Neural cell (in vitro differentiated cells): Measurements from ENCODE around the gene IGF2BP3. TPM values are rescaled to one million over a fixed set of nuclear protein-coding genes. Genes with fewer than 3 reads are reported as not detected.

Experiments
- H2AFZ ChIP-seq: fragments of 200-600, 300-800 bp; sonication (generic), shearing (Covaris generic); 2 replicates; pipeline ENCODE4 v1.6.0; 2014; ENCODE audit warnings: low read depth, mild to moderate bottlenecking, antibody characterized with exemption, low read length, moderate library complexity
- H3F3A ChIP-seq: fragments of 200-600 bp; shearing (Covaris generic); 2 replicates; pipeline ENCODE4 v1.6.1; 2016; ENCODE audit warnings: mild to moderate bottlenecking, moderate library complexity, mixed read lengths, antibody characterized with exemption, low read length; ENCODE audit not compliant: insufficient read depth, poor library complexity, severe bottlenecking
- H3K27ac ChIP-seq: fragments of 200-600, 300-800 bp; sonication (generic), shearing (Covaris generic); 2 replicates; pipeline ENCODE4 v1.5.1; 2014; ENCODE audit warnings: mild to moderate bottlenecking, low read length, moderate library complexity
- H3K27me3 ChIP-seq: fragments of 300-800, 200-600 bp; sonication (generic), shearing (Covaris generic); 2 replicates; pipeline ENCODE4 v1.6.0; 2014; ENCODE audit warnings: mild to moderate bottlenecking, low read depth, low read length, moderate library complexity; ENCODE audit not compliant: insufficient read depth
- H3K36me3 ChIP-seq: fragments of 300-800, 200-600 bp; sonication (generic), shearing (Covaris generic); 2 replicates; pipeline ENCODE4 v1.5.1; 2014; ENCODE audit warnings: mild to moderate bottlenecking, antibody characterized with exemption, low read length, moderate library complexity; ENCODE audit not compliant: insufficient read depth
- H3K4me2 ChIP-seq: fragments of 300-800, 200-600 bp; sonication (generic), shearing (Covaris generic); 2 replicates; pipeline ENCODE4 v1.6.0; 2014; ENCODE audit warnings: mild to moderate bottlenecking, low read length
- H3K4me3 ChIP-seq: fragments of 300-800, 200-600 bp; sonication (generic), shearing (Covaris generic); 2 replicates; pipeline ENCODE4 v1.5.1; 2014; ENCODE audit warnings: mild to moderate bottlenecking, low read length, moderate library complexity
- H3K79me2 ChIP-seq: fragments of 200-600 bp; shearing (Covaris generic); replicated peaks from 2 replicates; pipeline ENCODE4 v1.6.0; 2014; ENCODE audit warnings: mild to moderate bottlenecking, low read length, moderate library complexity; ENCODE audit not compliant: insufficient read depth
- H3K9ac ChIP-seq: fragments of 300-800, 200-600 bp; sonication (generic), shearing (Covaris generic); 2 replicates; pipeline ENCODE4 v1.6.1; 2016; ENCODE audit warnings: mild to moderate bottlenecking, low read length, mixed read lengths
- H3K9me2 ChIP-seq: fragments of 200-600 bp; shearing (Covaris generic); 2 replicates; pipeline ENCODE4 v1.6.1; 2016; ENCODE audit warnings: mild to moderate bottlenecking, low read length, mixed read lengths; ENCODE audit not compliant: insufficient read depth
- H3K9me3 ChIP-seq: fragments of 200-600, 300-800 bp; sonication (generic), shearing (Covaris generic); 2 replicates; pipeline ENCODE4 v1.6.1; 2016; ENCODE audit warnings: mild to moderate bottlenecking, mixed run types, low read length, moderate library complexity, mixed read lengths
- H4K20me1 ChIP-seq: fragments of 200-600 bp; shearing (Covaris generic); 2 replicates; pipeline ENCODE4 v1.6.1; 2016; ENCODE audit warnings: mild to moderate bottlenecking, mixed run types; ENCODE audit not compliant: insufficient read depth
- EP300 ChIP-seq: fragments of 450-650 bp; conservative IDR thresholded peaks from 2 replicates; pipeline ENCODE4 v1.6.1; 2014; ENCODE audit warnings: antibody characterized with exemption, mild to moderate bottlenecking, moderate library complexity; ENCODE audit not compliant: poor library complexity, severe bottlenecking
- MXI1 ChIP-seq: fragments of 450-650 bp; conservative IDR thresholded peaks from 2 replicates; pipeline ENCODE4 v1.6.1; 2014; ENCODE audit warnings: antibody characterized with exemption, mild to moderate bottlenecking; ENCODE audit not compliant: poor library complexity, severe bottlenecking
- POLR2AphosphoS5 ChIP-seq: IDR thresholded peaks from 2 replicates; pipeline ENCODE4 v1.6.1; 2012
- RAD21 ChIP-seq: fragments of 450-650 bp; conservative IDR thresholded peaks from 2 replicates; pipeline ENCODE4 v1.6.1; 2014; ENCODE audit warnings: antibody characterized with exemption, mild to moderate bottlenecking, moderate library complexity
- REST ChIP-seq: IDR thresholded peaks from 2 replicates; pipeline ENCODE4 v1.6.1; 2012; ENCODE audit warnings: borderline replicate concordance
- SMC3 ChIP-seq: fragments of 450-650 bp; conservative IDR thresholded peaks from 2 replicates; pipeline ENCODE4 v1.6.1; 2014; ENCODE audit warnings: antibody characterized with exemption, mild to moderate bottlenecking, moderate library complexity; ENCODE audit not compliant: poor library complexity
- TAF1 ChIP-seq: IDR thresholded peaks from 2 replicates; pipeline ENCODE4 v1.6.1; 2012; ENCODE audit warnings: low read depth
- polyA plus RNA-seq: library from polyadenylated mRNA; depleted of rRNA; stranded (reverse); fragments of >200 nt; gene quantifications from 2 replicates; pipeline ENCODE4 v1.2.3, GENCODE V29; 2014

The IGF2BP3 gene
- polyA plus RNA-seq, 1 donor from 2014 or later, result 29.6 TPM

GRCh38 chr7:23474094-23474828 lies 4.0 kb upstream of the IGF2BP3 start:
- H3K27me3 ChIP-seq, result no peaks in the 10 kb centered on the region
- H3F3A ChIP-seq, result peaks cover 17% of the 10 kb centered on the region
- peak overlapping the region; percentile 61 for H3K27ac ChIP-seq
- TF ChIP-seq EP300, result peak; percentile 12
- TF ChIP-seq RAD21, result no peak
- TF ChIP-seq SMC3, result peak; percentile 6
- peak; percentile 97 for TF ChIP-seq MXI1
- peak; percentile 76 for TF ChIP-seq REST
- TF ChIP-seq POLR2AphosphoS5, result peak; percentile 59
- no peaks in the 10 kb centered on the region for H3K9me3 ChIP-seq
- peak overlapping the region; percentile 90 for H3K4me2 ChIP-seq
- H3K9me2 ChIP-seq, result no peaks in the 10 kb centered on the region
- no peaks in the 10 kb centered on the region for H4K20me1 ChIP-seq
- H2AFZ ChIP-seq, result peak overlapping the region; percentile 47
- peak overlapping the region; percentile 85 for H3K4me3 ChIP-seq
- H3K9ac ChIP-seq, result peak overlapping the region; percentile 76
- H3K79me2 ChIP-seq, result peaks cover 72% of the 10 kb centered on the region
- no peaks in the 10 kb centered on the region for H3K36me3 ChIP-seq

- Histone ChIP-seq H3K9me2 (no peaks in the 10 kb centered on the region), H2AFZ (peak overlapping the region; percentile 47), H3K79me2 (peaks cover 77% of the 10 kb centered on the region), H3K27me3 (no peaks in the 10 kb centered on the region), H3K9ac (peak overlapping the region; percentile 76), H3K9me3 (no peaks in the 10 kb centered on the region), H4K20me1 (no peaks in the 10 kb centered on the region), H3K4me3 (peak overlapping the region; percentile 85), H3K4me2 (peak overlapping the region; percentile 76), H3K36me3 (no peaks in the 10 kb centered on the region), H3K27ac (peak overlapping the region; percentile 61), H3F3A (peaks cover 17% of the 10 kb centered on the region)
- no peak for TF ChIP-seq MXI1
- no peak for TF ChIP-seq REST
- TF ChIP-seq POLR2AphosphoS5, result no peak
- no peak for TF ChIP-seq TAF1
Observed at GRCh38 chr7:23473844-23474093, 3.5 kb upstream of the IGF2BP3 start.
